Measurements from ENCODE around the gene ANXA2R.

The ANXA2R gene

GRCh38 chr5:43051684-43052083 is 11.6 kb upstream of the ANXA2R start:
- Histone ChIP-seq H3K9me3 (ENCODE audit: control insufficient read depth, insufficient read depth, low read length) (no peaks in the 10 kb centered on the region), H3K27me3 (ENCODE audit: control insufficient read depth, low read length) (no peaks in the 10 kb centered on the region), H3K4me1 (ENCODE audit: control insufficient read depth, low read length) (0 out of 2 replicates have a peak, but pooled peaks cover 4% of the 10 kb centered on the region), H3K4me3 (ENCODE audit: low read length) (no peak overlapping the region), H3K4me2 (ENCODE audit: low read length) (no peak overlapping the region), H3K9me2 (replicated peaks; ENCODE audit: control insufficient read depth, low read length) (no peaks in the 10 kb centered on the region), H3K79me2 (ENCODE audit: control insufficient read depth, low read length) (no peaks in the 10 kb centered on the region), H3K27ac (ENCODE audit: low read depth, low read length) (no peak overlapping the region), H3F3A (ENCODE audit: control insufficient read depth, insufficient read depth) (no peaks in the 10 kb centered on the region), H3K36me3 (ENCODE audit: control insufficient read depth, low read length) (no peaks in the 10 kb centered on the region), H4K20me1 (ENCODE audit: control insufficient read depth, insufficient read depth, low read depth, low read length) (no peaks in the 10 kb centered on the region)
- TF ChIP-seq CTCF (IDR thresholded peaks at IDR 0.05; ENCODE audit: low read depth, low read length, poor library complexity, severe bottlenecking) (no peak), EZH2phosphoT487 (IDR thresholded peaks at IDR 0.05; ENCODE audit: borderline replicate concordance, low read length) (no peak)

GRCh38 chr5:43050384-43050783 is 10.3 kb upstream of the ANXA2R start:
- H3K36me3 ChIP-seq (ENCODE audit: control insufficient read depth, low read length), result no peaks in the 10 kb centered on the region
- H3K79me2 ChIP-seq (ENCODE audit: control insufficient read depth, low read length), result no peaks in the 10 kb centered on the region

GRCh38 chr5:43049236-43049635 is 9.1 kb upstream of the ANXA2R start:
- peaks cover 12% of the 10 kb centered on the region for H3K4me1 ChIP-seq (ENCODE audit: control insufficient read depth, low read length)
- H3K9me3 ChIP-seq (ENCODE audit: control insufficient read depth, insufficient read depth, low read length), result no peaks in the 10 kb centered on the region
- no peak overlapping the region for H3K4me2 ChIP-seq (ENCODE audit: low read length)
- no peaks in the 10 kb centered on the region for H3K27me3 ChIP-seq (ENCODE audit: control insufficient read depth, low read length)
- H3K4me3 ChIP-seq (ENCODE audit: low read length), result no peak overlapping the region
- H3K9me2 ChIP-seq (replicated peaks; ENCODE audit: control insufficient read depth, low read length), result no peaks in the 10 kb centered on the region
- TF ChIP-seq CTCF (IDR thresholded peaks at IDR 0.05; ENCODE audit: low read depth, low read length, poor library complexity, severe bottlenecking), result no peak
- no peak for TF ChIP-seq EZH2phosphoT487 (IDR thresholded peaks at IDR 0.05; ENCODE audit: borderline replicate concordance, low read length)
- H4K20me1 ChIP-seq (ENCODE audit: control insufficient read depth, insufficient read depth, low read depth, low read length), result no peaks in the 10 kb centered on the region
- H3K27ac ChIP-seq (ENCODE audit: low read depth, low read length), result no peak overlapping the region
- H3K79me2 ChIP-seq (ENCODE audit: control insufficient read depth, low read length), result peaks cover 1% of the 10 kb centered on the region; the same call in 1 of the 2 replicates
- no peaks in the 10 kb centered on the region for H3F3A ChIP-seq (ENCODE audit: control insufficient read depth, insufficient read depth)
- H3K36me3 ChIP-seq (ENCODE audit: control insufficient read depth, low read length), result no peaks in the 10 kb centered on the region

More at GRCh38 chr5:43050384-43050783, 10.3 kb upstream of the ANXA2R start:
- H3K9me2 ChIP-seq (replicated peaks; ENCODE audit: control insufficient read depth, low read length), result no peaks in the 10 kb centered on the region
- no peak overlapping the region for H3K4me3 ChIP-seq (ENCODE audit: low read length)
- no peaks in the 10 kb centered on the region for H3K9me3 ChIP-seq (ENCODE audit: control insufficient read depth, insufficient read depth, low read length)
- TF ChIP-seq EZH2phosphoT487 (IDR thresholded peaks at IDR 0.05; ENCODE audit: borderline replicate concordance, low read length) (no peak), CTCF (IDR thresholded peaks at IDR 0.05; ENCODE audit: low read depth, low read length, poor library complexity, severe bottlenecking) (no peak)
- 0 out of 2 replicates have a peak, but pooled peaks cover 4% of the 10 kb centered on the region for H3K4me1 ChIP-seq (ENCODE audit: control insufficient read depth, low read length)
- H3K27me3 ChIP-seq (ENCODE audit: control insufficient read depth, low read length), result no peaks in the 10 kb centered on the region
- H3K4me2 ChIP-seq (ENCODE audit: low read length), result no peak overlapping the region
- H3K27ac ChIP-seq (ENCODE audit: low read depth, low read length), result no peak overlapping the region
- H3F3A ChIP-seq (ENCODE audit: control insufficient read depth, insufficient read depth), result no peaks in the 10 kb centered on the region
- no peaks in the 10 kb centered on the region for H4K20me1 ChIP-seq (ENCODE audit: control insufficient read depth, insufficient read depth, low read depth, low read length)
